Iris pigment epithelial cell (primary cell): ENCODE results near the gene KIFC1.
"Not testable (repeated sequence)": the region's sequence is repeated elsewhere in the genome, so short reads cannot be mapped to it uniquely, and the experiment has no call there.

Source experiments
- DNase-seq: peaks from one replicate; pipeline ENCODE4 v3.0.0-alpha.2; 2011; ENCODE audit warnings: low read depth

The KIFC1 gene

GRCh38 chr6:33391278-33391921 lies at the start of gene KIFC1:
Gene KIFC1 (plus strand): TSS chr6:33391823. CDS start chr6:33391986, 163 bp downstream.
- DNase-seq = peak; percentile 100

- DNase-seq = not testable (repeated sequence)
Observed at GRCh38 chr6:33343606-33343952, 48.0 kb upstream of the KIFC1 start.

GRCh38 chr6:33343953-33344611 lies 47.5 kb upstream of the KIFC1 start:
- no peak for DNase-seq

GRCh38 chr6:33344701-33345697 lies 46.6 kb upstream of the KIFC1 start:
- peak; percentile 88 for DNase-seq

GRCh38 chr6:33346972-33347371 lies 44.7 kb upstream of the KIFC1 start:
- DNase-seq = peak; percentile 48

- no peak for DNase-seq
Observed at GRCh38 chr6:33347816-33348215, 43.8 kb upstream of the KIFC1 start.

GRCh38 chr6:33355860-33356259 lies 35.8 kb upstream of the KIFC1 start:
- DNase-seq = not testable (repeated sequence)

GRCh38 chr6:33356295-33356694 lies 35.3 kb upstream of the KIFC1 start:
- no peak for DNase-seq

GRCh38 chr6:33357160-33357871 lies 34.3 kb upstream of the KIFC1 start:
- DNase-seq = not testable (repeated sequence)

- DNase-seq = no peak
Observed at GRCh38 chr6:33359331-33359730, 32.3 kb upstream of the KIFC1 start.

- not testable (repeated sequence) for DNase-seq
Observed at GRCh38 chr6:33363486-33363885, 28.1 kb upstream of the KIFC1 start.

- DNase-seq = peak; percentile 80
Observed at GRCh38 chr6:33364475-33365205, 27.0 kb upstream of the KIFC1 start.

- DNase-seq = not testable (repeated sequence)
Observed at GRCh38 chr6:33365206-33365971, 26.2 kb upstream of the KIFC1 start.

GRCh38 chr6:33367009-33367714 lies 24.5 kb upstream of the KIFC1 start:
- DNase-seq = no peak

GRCh38 chr6:33367715-33368025 lies 24.0 kb upstream of the KIFC1 start:
- not testable (repeated sequence) for DNase-seq

GRCh38 chr6:33371901-33372300 lies 19.7 kb upstream of the KIFC1 start:
- DNase-seq = not testable (repeated sequence)

GRCh38 chr6:33372526-33373123 lies 19.0 kb upstream of the KIFC1 start:
- no peak for DNase-seq

GRCh38 chr6:33373960-33374910 lies 17.4 kb upstream of the KIFC1 start:
- peak; percentile 18 for DNase-seq
